GM19099 (cell line): ENCODE results near the gene AFF2.

Experiments
- POLR2A ChIP-seq: IDR thresholded peaks from 3 replicates; pipeline ENCODE4 v1.6.1; 2011; ENCODE audit warnings: low read depth; ENCODE audit not compliant: insufficient read length; ENCODE audit errors: extremely low read depth

AFF2 gene

GRCh38 chrX:148517176-148517575 lies 16.8 kb downstream of the AFF2 start:
- TF ChIP-seq POLR2A: no peak

DNA sequence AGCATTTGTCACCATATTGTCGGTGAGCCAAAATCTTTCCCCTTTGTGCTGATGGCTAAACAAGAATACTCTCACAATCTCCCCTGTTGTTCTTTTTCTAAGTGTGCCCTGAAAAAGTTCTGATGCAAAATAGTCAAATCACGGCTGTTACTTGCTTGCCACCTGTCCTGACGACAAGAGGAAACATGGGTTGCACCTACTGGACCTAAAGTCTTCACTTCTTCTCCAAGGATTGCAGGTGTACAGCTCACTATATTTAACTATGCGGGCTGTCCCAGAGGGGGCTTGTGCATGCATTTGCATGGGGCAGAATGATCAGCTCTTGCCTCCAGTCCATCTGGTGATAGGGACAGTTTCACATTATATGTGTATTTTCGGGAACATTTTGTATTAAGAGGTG lies 21.6 kb downstream of the AFF2 start:
- no peak for TF ChIP-seq POLR2A

DNA sequence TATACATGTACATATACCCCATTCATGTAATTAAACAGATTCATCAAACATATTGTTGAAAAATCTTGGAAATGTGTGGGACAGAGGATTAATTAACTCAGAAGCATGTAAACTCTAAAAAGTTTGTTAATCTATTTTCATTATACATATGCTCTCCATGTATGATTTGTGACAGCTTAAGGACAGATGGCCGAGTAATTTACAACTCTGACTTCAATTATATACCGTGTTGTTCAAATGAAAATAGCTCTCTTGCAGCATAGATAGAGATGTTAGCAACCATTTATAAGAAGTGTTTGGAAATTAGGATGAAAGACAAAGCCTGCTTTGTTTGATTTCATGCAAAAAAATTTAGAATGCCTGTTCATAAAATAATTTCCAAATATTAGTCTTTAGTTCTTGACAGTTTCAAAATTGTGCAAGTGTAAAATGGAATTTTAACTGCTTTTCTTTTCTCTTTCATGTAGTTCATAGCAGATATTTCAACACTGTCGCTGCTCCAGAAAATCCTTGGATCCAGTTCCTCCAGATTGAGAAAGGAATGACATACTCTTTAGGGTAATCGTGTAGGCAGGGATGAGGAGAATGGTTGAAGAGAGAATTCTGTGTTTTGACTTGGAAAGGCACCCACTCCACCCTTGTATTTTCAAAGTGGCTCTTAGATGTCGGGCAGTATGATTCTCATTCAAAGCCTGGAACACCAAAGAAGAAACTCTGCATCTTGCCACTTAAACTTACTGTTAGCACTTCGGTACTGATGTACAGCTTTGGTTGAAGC lies 23.1 kb downstream of the AFF2 start:
- TF ChIP-seq POLR2A: no peak

- no peak for TF ChIP-seq POLR2A
These were observed 30.2 kb downstream of the AFF2 start for GRCh38 chrX:148530464-148531077.

GRCh38 chrX:148534291-148534690 lies 33.9 kb downstream of the AFF2 start:
- TF ChIP-seq POLR2A: no peak

GRCh38 chrX:148535639-148536038 lies 35.2 kb downstream of the AFF2 start:
- no peak for TF ChIP-seq POLR2A

- TF ChIP-seq POLR2A: no peak
These were observed 36.5 kb downstream of the AFF2 start for GRCh38 chrX:148536961-148537360.

DNA sequence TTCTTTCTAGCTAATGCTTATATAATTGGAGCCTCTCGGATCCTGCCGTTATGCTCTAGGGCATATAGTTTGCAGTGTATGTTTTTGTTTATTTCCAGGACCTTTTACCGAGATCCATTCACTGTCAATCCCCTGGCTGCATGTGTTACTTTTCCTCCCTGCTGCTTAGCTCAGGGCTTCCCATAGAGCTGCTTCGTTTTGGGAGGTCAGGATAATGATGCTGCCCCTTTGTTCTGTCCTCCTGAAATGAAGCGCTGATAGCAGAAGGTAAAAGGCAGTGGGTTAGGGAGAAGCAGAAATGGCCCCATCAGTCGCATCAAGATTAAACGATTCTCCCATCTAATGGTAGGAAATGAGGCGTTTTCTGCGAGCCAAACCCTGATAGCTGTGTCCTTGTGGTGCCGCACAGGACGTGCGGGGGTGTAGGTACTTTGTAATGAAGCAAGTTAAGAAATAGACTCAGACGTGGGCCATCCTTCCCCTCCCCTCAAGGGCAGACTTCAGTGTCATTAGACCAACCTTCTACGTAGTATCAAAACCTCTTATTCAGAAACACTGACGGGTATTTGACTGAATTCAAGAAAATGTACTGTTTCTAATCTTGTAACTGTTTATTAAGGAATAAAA lies 37.3 kb downstream of the AFF2 start:
- no peak for TF ChIP-seq POLR2A

DNA sequence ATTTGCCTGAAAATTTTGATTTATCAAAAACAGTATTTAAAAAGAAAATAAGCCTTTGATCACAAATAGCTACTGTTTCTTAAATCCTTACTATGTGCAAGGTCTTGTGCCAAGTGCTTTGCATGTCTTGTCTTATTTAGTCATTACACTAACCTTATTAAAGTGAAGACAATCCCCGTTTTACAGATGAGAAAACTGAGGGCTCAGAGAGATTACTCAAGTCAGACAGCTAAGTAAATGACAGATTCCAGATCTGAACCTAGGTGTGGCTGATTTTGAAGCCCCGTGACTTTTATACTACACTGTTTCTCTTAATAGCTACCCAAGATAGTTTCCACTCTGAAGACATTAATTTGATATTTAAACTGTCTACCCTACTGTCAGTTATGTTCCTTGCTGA lies 38.2 kb downstream of the AFF2 start:
- no peak for TF ChIP-seq POLR2A

DNA sequence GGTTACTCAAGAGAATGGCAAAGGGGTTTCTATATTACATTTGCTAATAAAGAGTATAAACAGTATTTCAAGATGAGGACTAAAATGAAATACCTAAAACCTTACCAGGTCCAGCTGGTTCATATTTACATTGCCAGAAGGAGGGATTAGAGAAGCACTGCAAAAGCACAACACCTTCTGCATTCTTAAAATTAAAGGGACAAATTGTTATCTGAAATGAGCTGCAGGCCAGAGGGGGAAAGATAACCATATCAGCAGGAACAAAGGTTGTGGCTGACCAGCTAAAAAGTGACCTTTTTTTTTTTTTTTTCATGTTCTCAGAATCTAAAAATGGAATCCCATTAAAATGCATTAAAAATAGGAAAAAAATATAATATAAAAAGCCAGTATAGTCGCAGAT lies 39.7 kb downstream of the AFF2 start:
- TF ChIP-seq POLR2A: no peak

GRCh38 chrX:148540671-148541583 lies 40.5 kb downstream of the AFF2 start:
- TF ChIP-seq POLR2A: no peak

DNA sequence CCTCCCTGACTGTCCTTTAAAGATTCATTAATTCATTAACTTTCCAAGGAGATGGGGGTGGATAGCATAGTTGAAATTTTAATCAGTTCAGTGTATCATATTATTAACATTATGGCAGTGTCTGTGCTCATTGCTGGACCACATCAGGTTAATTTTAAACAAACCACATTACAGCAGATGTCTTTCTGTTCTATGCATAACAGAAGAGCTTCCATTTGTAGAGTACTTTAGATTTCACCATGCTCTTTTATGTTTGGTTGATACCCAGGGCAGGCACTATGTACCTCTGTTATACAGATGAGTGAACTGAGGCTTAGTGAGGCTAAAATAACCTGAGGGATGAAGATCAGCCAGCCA lies 41.1 kb downstream of the AFF2 start:
- no peak for TF ChIP-seq POLR2A

GRCh38 chrX:148542481-148543255 lies 42.3 kb downstream of the AFF2 start:
- no peak for TF ChIP-seq POLR2A

DNA sequence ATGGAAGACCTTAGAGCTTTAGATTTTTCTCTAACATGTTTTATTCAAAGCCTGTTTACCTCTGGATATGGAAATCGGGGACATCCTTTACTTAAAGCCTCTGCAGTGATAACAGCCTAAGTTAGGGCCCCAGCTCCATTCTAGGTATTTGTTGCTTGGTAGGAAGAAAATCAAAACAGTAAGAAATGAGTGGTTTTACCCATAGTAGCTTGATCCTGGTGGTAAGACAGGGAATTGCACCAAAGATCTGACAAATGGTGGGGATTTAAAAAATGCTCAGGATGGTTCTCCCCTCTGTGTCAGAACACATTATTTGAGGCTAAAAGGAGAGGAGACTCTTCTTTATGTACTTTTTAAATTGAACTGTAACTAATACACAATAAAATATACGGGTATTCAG lies 52.4 kb downstream of the AFF2 start:
- no peak for TF ChIP-seq POLR2A
